H9 (cell line): Measurements from ENCODE around the gene HECTD3. TPM values are rescaled to one million over a fixed set of nuclear protein-coding genes. Genes with fewer than 3 reads are reported as not detected.

Experiments used
- DNase-seq: peaks from one replicate; pipeline ENCODE4 v3.0.0-alpha.2; 2017
- H2AFZ ChIP-seq: one replicate; pipeline ENCODE4 v1.6.1; 2013; ENCODE audit warnings: mild to moderate bottlenecking, low read length, control low read depth, moderate library complexity
- H2AK5ac ChIP-seq: 2 replicates; pipeline ENCODE4 v1.6.1; 2013; ENCODE audit warnings: low read length, control low read depth, mixed read lengths; ENCODE audit not compliant: insufficient read length
- H2BK120ac ChIP-seq: one replicate; pipeline ENCODE4 v1.6.1; 2013; ENCODE audit warnings: low read depth, mild to moderate bottlenecking, low read length, control low read depth, inconsistent platforms; ENCODE audit not compliant: poor library complexity, severe bottlenecking
- H2BK12ac ChIP-seq: 2 replicates; pipeline ENCODE4 v1.6.1; 2013; ENCODE audit warnings: low read length, control low read depth, mixed read lengths, low read depth; ENCODE audit not compliant: insufficient read length
- H2BK15ac ChIP-seq: 2 replicates; pipeline ENCODE4 v1.6.1; 2013; ENCODE audit warnings: low read depth, low read length, control low read depth
- H2BK20ac ChIP-seq: one replicate; pipeline ENCODE4 v1.6.1; 2013; ENCODE audit warnings: low read depth, mild to moderate bottlenecking, low read length, control low read depth, inconsistent platforms; ENCODE audit not compliant: poor library complexity, severe bottlenecking
- H2BK5ac ChIP-seq: 2 replicates; pipeline ENCODE4 v1.6.1; 2013; ENCODE audit warnings: low read length, control low read depth, mixed read lengths; ENCODE audit not compliant: insufficient read length
- H3K14ac ChIP-seq: 2 replicates; pipeline ENCODE4 v1.6.1; 2013; ENCODE audit warnings: low read length, control low read depth; ENCODE audit not compliant: insufficient read depth
- H3K18ac ChIP-seq: 2 replicates; pipeline ENCODE4 v1.6.1; 2013; ENCODE audit warnings: low read depth, mild to moderate bottlenecking, mixed read lengths, low read length, control low read depth; ENCODE audit not compliant: insufficient read length
- H3K23ac ChIP-seq: 2 replicates; pipeline ENCODE4 v1.6.1; 2013; ENCODE audit warnings: low read length, control low read depth, mixed read lengths, low read depth; ENCODE audit not compliant: insufficient read length
- H3K23me2 ChIP-seq: 2 replicates; pipeline ENCODE4 v1.6.1; 2013; ENCODE audit warnings: low read depth, mild to moderate bottlenecking, mixed read lengths, low read length, control low read depth; ENCODE audit not compliant: insufficient read length, poor library complexity, severe bottlenecking
- H3K27ac ChIP-seq: 2 replicates; pipeline ENCODE4 v1.5.1; 2013; ENCODE audit warnings: low read length, control low read depth, mixed read lengths, low read depth; ENCODE audit not compliant: insufficient read length
- H3K27me3 ChIP-seq: 2 replicates; pipeline ENCODE4 v1.6.1; 2013; ENCODE audit warnings: low read length, control low read depth, inconsistent platforms; ENCODE audit not compliant: insufficient read depth
- H3K4ac ChIP-seq: 2 replicates; pipeline ENCODE4 v1.6.1; 2013; ENCODE audit warnings: low read depth, mild to moderate bottlenecking, control low read depth, inconsistent platforms, low read length, moderate library complexity
- H3K4me1 ChIP-seq: 2 replicates; pipeline ENCODE4 v1.6.1; 2013; ENCODE audit warnings: low read length, control low read depth, inconsistent platforms; ENCODE audit not compliant: insufficient read depth
- H3K4me2 ChIP-seq: 2 replicates; pipeline ENCODE4 v1.6.1; 2013; ENCODE audit warnings: low read length, control low read depth, mixed read lengths; ENCODE audit not compliant: insufficient read length, insufficient read depth
- H3K56ac ChIP-seq: 2 replicates; pipeline ENCODE4 v1.6.1; 2013; ENCODE audit warnings: low read depth, mild to moderate bottlenecking, mixed read lengths, low read length, control low read depth; ENCODE audit not compliant: insufficient read length
- H3K79me1 ChIP-seq: 2 replicates; pipeline ENCODE4 v1.6.1; 2013; ENCODE audit warnings: low read depth, mild to moderate bottlenecking, moderate library complexity, low read length, control low read depth, inconsistent platforms; ENCODE audit not compliant: insufficient read depth, poor library complexity, severe bottlenecking
- H3K79me2 ChIP-seq: 2 replicates; pipeline ENCODE4 v1.6.1; 2013; ENCODE audit warnings: low read length, control low read depth, inconsistent platforms; ENCODE audit not compliant: insufficient read depth
- H3K9ac ChIP-seq: 2 replicates; pipeline ENCODE4 v1.6.1; 2013; ENCODE audit warnings: low read length, control low read depth, mixed read lengths; ENCODE audit not compliant: insufficient read length; ENCODE audit errors: extremely low read depth
- H3K9me3 ChIP-seq: one replicate; pipeline ENCODE4 v1.6.1; 2013; ENCODE audit warnings: low read depth, low read length, inconsistent platforms; ENCODE audit not compliant: control insufficient read depth
- H3T11ph ChIP-seq: one replicate; pipeline ENCODE4 v1.6.1; 2013; ENCODE audit warnings: mild to moderate bottlenecking, low read length, control low read depth, inconsistent platforms
- H4K20me1 ChIP-seq: one replicate; pipeline ENCODE4 v1.6.1; 2013; ENCODE audit not compliant: control insufficient read depth, insufficient read length, insufficient read depth
- H4K5ac ChIP-seq: 2 replicates; pipeline ENCODE4 v1.6.1; 2013; ENCODE audit warnings: low read depth, mild to moderate bottlenecking, mixed read lengths, low read length, control low read depth; ENCODE audit not compliant: insufficient read length
- H4K8ac ChIP-seq: replicated peaks from 2 replicates; pipeline ENCODE4 v1.6.1; 2013; ENCODE audit warnings: low read length, control low read depth, mixed read lengths, low read depth; ENCODE audit not compliant: insufficient read length
- H4K91ac ChIP-seq: 2 replicates; pipeline ENCODE4 v1.6.1; 2013; ENCODE audit warnings: low read depth, mild to moderate bottlenecking, moderate library complexity, mixed read lengths, low read length, control low read depth; ENCODE audit not compliant: insufficient read length
- H3K27ac Mint-ChIP-seq, 3 experiments: 2 replicates in 2 of 3; 3 replicates in 1 of 3; pipeline ENCODE4 v1.8.0; 2020 to 2021; ENCODE audit warnings: mixed read lengths in 3 of 3, mild to moderate bottlenecking in 1 of 3, moderate library complexity in 1 of 3
- H3K27me3 Mint-ChIP-seq: 2 replicates; pipeline ENCODE4 v1.8.0; 2021; ENCODE audit warnings: low read depth, mild to moderate bottlenecking, moderate library complexity, mixed read lengths
- H3K36me3 Mint-ChIP-seq, 3 experiments: 2 replicates in 2 of 3; 3 replicates in 1 of 3; pipeline ENCODE4 v1.8.0; 2020 to 2021; ENCODE audit warnings: low read depth in 3 of 3, mixed read lengths in 3 of 3; ENCODE audit not compliant: insufficient read depth in 1 of 3
- H3K4me1 Mint-ChIP-seq, 2 experiments: 2 replicates each; pipeline ENCODE4 v1.8.0; 2020; ENCODE audit warnings: mixed read lengths in 2 of 2
- H3K4me3 Mint-ChIP-seq, 2 experiments: 2 replicates in 1 of 2; 3 replicates in 1 of 2; pipeline ENCODE4 v1.8.0; 2020 to 2021; ENCODE audit warnings: mild to moderate bottlenecking in 2 of 2, mixed read lengths in 2 of 2, moderate library complexity in 1 of 2
- H3K9me3 Mint-ChIP-seq, 2 experiments: 2 replicates in 1 of 2; 3 replicates in 1 of 2; pipeline ENCODE4 v1.8.0; 2020; ENCODE audit warnings: mild to moderate bottlenecking in 2 of 2, mixed read lengths in 2 of 2, moderate library complexity in 1 of 2
- CTCF ChIP-seq: fragments of 200-600 bp; sonication (generic); conservative IDR thresholded peaks from 3 replicates; pipeline ENCODE4 v1.8.0; 2021; ENCODE audit warnings: antibody characterized with exemption, mild to moderate bottlenecking
- WGBS: extraction: QIAGEN DNeasy Blood & Tissue Kit; methylation state at CpG from one replicate; pipeline ENCODE4 v1.1.7; 2013; ENCODE audit warnings: missing lambda C conversion rate, low lambda C conversion rate, mixed read lengths; ENCODE audit not compliant: insufficient read length; ENCODE audit errors: extremely low coverage; 5-methylcytosine and 5-hydroxymethylcytosine counted together
- total RNA-seq: library from RNA; stranded (reverse); gene quantifications from 2 replicates; pipeline ENCODE4 v1.2.1, GENCODE V29; 2021

HECTD3 gene
- total RNA-seq, 1 experiment from 2014 or later, result 36.0 TPM

GRCh38 chr1:44970317-44970716 is 40.8 kb downstream of the HECTD3 start:
- Histone ChIP-seq H3K79me1 (no peaks in the 10 kb centered on the region), H3K9me3 (no peaks in the 10 kb centered on the region), H3K27ac (no peak overlapping the region), H3K14ac (no peak overlapping the region), H3K27me3 (no peaks in the 10 kb centered on the region), H3K9ac (no peak overlapping the region), H3K79me2 (no peaks in the 10 kb centered on the region), H3K4ac (no peak overlapping the region), H3K18ac (no peak overlapping the region), H4K20me1 (no peaks in the 10 kb centered on the region), H3K23ac (no peak overlapping the region), H4K91ac (no peak overlapping the region), H2AFZ (no peak overlapping the region), H2AK5ac (no peak overlapping the region), H3K56ac (no peak overlapping the region), H2BK15ac (no peak overlapping the region), H2BK20ac (no peak overlapping the region), H3T11ph (no peak overlapping the region), H4K8ac (no peak overlapping the region), H2BK120ac (no peak overlapping the region), H4K5ac (no peak overlapping the region), H2BK12ac (no peak overlapping the region), H2BK5ac (no peak overlapping the region), H3K4me2 (no peak overlapping the region), H3K4me1 (no peaks in the 10 kb centered on the region), H3K23me2 (no peaks in the 10 kb centered on the region)
- Mint-ChIP-seq H3K4me3 (no peak overlapping the region), H3K9me3 (no peaks in the 10 kb centered on the region), H3K36me3 (peaks cover 0 to 7% (median 4%) of the 10 kb centered on the region in 3 experiments; a peak in 3 of 7 replicates), H3K27ac (no peak overlapping the region), H3K27me3 (no peaks in the 10 kb centered on the region), H3K4me1 (no peaks in the 10 kb centered on the region)
- no CpG with 5 or more reads among the region's 4 CpGs for WGBS
- no peak for TF ChIP-seq CTCF
- no peak for DNase-seq
